HG03280 (cell line): Measurements from ENCODE around the gene IFT81.
"Not testable (repeated sequence)": the region's sequence is repeated elsewhere in the genome, so short reads cannot be mapped to it uniquely, and the experiment has no call there.

Experiments
- ATAC-seq: cut with Tn5 transposase; IDR thresholded peaks from one replicate; pipeline ENCODE4 v1.9.1; 2021; ENCODE audit warnings: mild to moderate bottlenecking, moderate library complexity; ENCODE audit not compliant: unreplicated experiment

Gene IFT81

DNA sequence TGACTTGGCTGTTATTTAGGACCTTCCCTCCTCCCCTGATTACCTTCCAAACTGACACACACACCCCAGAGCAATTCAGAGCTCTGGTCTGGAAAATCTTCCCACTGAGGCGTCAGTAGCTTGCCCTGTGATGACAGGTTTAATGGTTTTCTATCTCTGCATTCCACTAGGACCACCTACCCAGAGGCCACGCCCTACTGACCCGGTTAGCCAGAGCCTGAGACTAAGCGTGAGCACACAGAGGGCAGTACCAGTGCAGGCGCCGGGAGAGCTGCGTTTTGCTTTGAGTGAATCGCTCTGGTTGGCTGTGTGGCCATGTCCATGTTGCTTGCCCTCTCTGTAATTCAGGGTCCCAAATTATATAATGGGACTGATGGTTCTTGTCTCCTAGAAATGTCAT, 120.7 kb downstream of the IFT81 start:
- no peak for ATAC-seq

DNA sequence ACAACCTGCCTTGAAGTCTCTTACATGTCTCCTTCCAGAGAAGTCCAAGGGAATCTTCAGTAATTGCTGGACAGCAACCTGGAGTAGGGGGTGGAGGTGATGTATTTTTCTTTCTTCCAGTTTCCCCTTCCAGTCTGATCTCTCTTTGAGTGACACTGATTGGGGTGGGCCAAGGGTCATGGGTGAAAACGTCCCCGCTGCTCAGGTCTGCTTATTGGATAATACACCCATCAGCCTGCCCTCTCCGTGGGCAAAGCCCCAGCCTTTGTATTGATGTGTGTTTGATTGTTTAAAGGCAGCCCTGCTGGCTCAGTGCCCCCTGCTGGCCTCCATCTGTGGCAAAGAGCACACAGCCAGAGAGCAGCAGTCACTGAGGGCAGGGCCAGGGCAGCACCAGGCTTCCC, 121.2 kb downstream of the IFT81 start:
- no peak for ATAC-seq

DNA sequence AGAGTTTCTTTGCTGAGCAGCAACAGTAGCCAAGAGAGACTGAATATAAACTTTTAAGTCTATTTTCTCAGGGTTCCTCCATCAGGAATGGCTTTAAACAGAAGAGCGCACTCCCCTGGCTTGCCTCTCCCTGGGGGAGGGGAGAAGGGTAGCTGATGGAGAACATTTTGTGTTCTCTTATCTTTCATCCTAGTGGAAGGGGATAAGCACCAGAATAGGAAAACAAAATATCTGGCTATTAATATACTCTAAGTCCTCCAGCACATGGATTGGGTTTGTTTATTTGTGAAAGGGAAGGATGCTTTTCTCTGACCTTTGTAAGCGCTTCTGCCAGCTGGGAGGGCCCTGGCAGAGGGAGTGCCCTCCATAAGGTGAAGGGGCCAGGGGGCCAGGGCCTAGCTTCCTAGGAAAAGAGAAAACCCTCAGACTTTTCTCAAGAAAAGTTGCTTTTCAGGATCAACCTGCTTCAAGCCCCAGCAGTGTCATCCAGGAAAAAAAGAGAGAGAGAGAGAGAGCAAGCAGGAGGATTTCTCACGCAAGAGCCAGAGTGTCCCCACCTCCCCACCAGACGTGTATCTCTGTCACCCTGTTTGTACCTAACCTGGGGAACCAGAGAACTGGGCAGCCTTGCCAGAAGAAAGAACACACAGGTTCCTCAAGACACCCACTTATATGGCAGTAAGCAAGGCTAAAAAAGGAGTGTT, 122.6 kb downstream of the IFT81 start:
- no peak for ATAC-seq

DNA sequence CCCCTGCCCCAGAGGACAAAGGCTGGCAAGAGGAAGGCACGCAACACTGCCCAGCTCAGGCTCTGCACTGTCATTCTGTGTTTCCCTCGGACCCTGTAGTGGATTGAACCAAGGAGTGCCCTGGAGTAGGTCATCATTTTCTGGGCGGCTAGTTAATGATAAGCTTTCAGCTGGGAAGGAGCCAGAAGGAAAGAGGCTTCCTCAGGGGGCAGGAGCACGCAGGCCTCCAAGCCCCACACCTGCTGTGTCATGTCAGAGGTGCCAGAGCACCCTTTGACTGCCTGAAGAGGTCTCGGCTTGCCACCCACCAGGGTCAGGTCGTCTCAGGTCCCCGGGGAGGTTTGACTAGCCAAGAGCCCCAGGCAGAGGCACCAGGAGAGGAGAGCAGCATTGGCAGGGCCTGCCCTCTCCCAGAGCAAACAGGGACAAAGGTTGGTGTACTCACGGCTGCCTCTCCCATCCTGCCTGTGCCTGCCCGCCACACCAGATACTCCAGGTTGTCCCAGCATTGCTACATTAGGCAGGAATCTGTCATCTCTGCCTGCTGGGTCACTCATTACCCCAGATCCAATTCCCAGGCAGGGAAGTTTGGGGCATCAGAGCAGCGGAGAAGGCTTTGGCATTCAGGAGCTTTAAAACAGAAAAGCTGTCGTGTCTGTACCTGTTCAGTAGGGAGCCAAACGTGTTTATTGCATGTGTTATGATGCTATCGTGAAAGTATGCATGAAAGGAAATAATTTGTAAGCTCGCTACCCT, 123.4 kb downstream of the IFT81 start:
- no peak for ATAC-seq

DNA sequence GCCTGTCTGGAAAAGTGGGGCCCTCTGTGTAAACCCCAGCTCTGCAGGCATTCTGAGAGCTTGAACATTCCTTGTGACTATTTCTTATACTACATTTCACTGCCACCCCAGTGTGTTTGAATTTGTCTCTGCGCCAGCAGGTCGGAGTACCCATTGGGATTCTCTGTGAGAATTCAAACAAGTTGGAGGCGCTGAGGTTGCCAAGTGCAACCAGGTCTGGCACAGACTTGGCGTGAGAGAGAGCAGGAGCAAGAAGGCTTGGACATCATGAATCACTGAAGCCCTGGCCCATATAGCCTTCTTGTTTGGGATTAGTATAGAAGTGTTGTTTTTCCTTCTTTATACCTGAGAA, 123.9 kb downstream of the IFT81 start:
- ATAC-seq, result no peak

- no peak for ATAC-seq
Measured at GRCh38 chr12:110249105-110249504, 124.9 kb downstream of the IFT81 start.

DNA sequence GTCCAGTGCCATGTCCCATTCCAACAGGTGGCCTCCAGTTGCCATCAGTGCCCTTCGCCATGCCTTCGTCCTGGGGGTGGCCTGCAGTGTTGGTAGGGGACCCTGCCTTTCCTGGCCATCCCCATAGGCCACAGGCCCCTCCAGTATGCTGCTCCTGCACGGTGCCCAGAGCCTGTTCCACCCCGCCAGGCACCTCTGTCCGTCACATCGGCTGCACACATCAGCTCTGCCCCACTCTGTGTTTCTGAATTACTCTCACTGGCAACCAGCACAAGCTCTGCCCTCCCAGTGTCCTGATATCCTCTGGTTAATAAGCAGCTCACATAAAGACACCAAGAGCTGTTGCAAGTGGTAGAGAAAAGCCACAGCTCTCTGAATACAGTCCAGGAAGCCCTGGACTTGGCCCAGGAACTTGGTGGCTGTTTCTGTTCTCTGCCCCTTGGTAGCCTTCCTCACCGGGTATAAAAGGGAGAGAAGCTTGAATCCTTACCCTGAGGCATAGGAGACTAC, 125.6 kb downstream of the IFT81 start:
- ATAC-seq, result no peak

- no peak for ATAC-seq
Measured at GRCh38 chr12:110251381-110251780, 127.2 kb downstream of the IFT81 start.

DNA sequence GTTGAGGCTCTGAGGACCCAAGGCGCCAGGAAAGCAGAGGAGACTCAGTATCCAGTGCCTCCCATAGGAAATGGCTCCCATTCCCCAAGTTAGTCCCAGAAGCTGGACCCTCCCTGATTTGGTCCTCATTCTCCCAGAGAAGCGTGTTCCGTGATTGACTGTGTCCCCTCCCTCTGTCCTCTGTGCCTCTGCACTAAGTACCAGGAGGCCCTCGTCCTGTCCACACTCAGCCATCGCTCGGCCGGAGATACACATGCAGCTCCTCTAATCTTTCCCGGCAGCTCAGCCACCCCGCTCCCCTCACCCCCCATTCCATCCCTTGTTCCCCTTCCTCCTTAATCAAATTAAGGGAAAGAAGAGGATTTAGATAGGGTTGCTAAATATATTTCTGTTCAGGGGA, 128.6 kb downstream of the IFT81 start:
- no peak for ATAC-seq

GRCh38 chr12:110253176-110253575, 129.0 kb downstream of the IFT81 start:
- no peak for ATAC-seq

GRCh38 chr12:110254971-110255540, 130.9 kb downstream of the IFT81 start:
- ATAC-seq, result no peak

DNA sequence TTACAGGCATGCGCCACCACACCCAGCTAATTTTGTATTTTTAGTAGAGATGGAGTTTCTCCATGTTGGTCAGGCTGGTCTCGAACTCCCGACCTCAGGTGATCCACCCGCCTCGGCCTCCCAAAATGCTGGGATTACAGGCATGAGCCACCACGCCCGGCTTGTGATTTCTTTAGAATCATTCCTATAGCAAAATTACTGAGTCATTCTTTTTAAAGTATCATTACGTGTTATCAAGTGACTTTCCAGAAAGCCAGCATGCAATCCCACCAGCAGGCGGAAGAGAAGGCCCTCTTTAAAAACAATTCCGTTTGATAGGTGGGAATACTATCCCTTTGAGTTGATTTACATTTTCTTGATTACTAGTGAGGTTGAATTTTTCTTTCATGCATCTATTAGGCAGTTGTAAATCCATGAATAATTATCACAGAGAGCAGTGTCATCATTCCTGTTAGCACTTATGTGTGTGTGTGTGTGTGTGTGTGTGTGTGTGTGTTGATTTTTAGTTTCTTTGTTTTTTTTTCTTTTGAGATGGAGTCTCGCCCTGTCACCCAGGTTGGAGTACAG, 131.8 kb downstream of the IFT81 start:
- ATAC-seq, result not testable (repeated sequence)

- ATAC-seq, result no peak
Measured at GRCh38 chr12:110256780-110257431, 132.7 kb downstream of the IFT81 start.

GRCh38 chr12:110258466-110258865, 134.3 kb downstream of the IFT81 start:
- ATAC-seq, result no peak

- ATAC-seq, result no peak
Measured at GRCh38 chr12:110262442-110263388, 138.6 kb downstream of the IFT81 start.

DNA sequence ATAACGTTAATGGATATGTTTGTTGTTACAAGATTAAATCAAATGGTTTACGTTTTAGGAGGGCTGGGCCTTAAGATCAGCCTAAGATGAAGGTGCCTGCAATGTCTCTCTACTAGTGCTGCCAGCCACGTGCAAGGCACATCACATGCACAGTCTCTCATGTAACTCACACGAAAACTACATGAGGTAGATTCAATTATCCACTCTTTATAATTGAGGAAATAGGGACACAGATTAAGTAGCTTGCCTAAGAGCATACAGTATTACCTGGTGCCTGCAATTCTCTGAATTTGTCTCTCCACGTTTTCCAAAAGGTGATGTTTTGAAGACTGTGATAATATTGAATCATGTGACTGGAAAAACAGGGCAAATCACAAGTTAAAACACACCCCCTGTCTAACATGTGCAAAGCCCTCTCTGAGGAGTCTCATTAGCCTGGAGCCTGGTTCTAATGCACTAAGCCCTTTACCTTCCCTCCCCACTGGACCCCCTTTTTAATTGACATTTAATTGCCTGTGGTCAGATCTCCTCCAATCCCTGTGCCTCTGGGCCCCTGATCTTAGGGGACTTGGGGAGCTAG, 142.3 kb downstream of the IFT81 start:
- ATAC-seq, result no peak

DNA sequence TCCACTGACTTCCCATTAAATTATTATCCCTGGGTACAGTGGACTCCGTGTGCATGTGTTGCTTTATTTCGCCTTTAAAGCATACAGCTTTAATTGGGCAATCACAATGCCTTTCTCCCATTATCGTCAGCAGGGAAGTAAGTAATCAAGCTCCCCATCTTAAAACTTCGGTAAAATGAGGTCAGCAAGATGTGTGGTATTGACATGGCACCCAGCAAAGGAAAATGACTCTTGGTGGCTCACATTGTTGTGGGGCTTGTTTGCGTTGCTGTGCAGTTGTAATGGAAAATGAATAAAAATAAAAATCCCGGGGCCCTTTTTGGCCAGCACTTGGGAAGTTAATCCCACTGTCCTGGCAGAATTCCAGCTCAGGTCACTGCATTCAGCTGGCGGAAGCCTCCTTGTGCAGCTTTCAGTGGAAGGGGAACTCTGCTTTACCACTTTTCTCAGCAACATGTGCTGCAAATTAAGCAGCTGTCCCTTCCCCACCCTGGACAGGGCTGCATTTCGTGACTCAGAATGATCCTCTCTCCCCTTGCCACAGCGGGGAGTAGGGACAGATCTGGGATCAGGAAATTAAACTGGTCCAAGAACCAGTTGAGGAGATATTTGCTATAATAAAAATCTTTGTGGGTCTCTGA, 142.9 kb downstream of the IFT81 start:
- ATAC-seq, result no peak
